WERI-Rb-1 (cell line): ENCODE measurements around the gene SUSD6.
"Not testable (repeated sequence)": the region's sequence is repeated elsewhere in the genome, so short reads cannot be mapped to it uniquely, and the experiment has no call there.

ENCODE experiments used
- DNase-seq: peaks from one replicate; pipeline ENCODE4 v3.0.0-alpha.2; 2020
- H3K27ac ChIP-seq: fragments of 250-450 bp; sonication (Bioruptor Pico); 2 replicates; pipeline ENCODE4 v1.5.1; 2020; ENCODE audit warnings: mild to moderate bottlenecking, moderate library complexity
- H3K27me3 ChIP-seq: fragments of 250-450 bp; sonication (Bioruptor Pico); 2 replicates; pipeline ENCODE4 v1.5.1; 2021; ENCODE audit warnings: mild to moderate bottlenecking, low read depth, moderate library complexity; ENCODE audit not compliant: insufficient read depth, severe bottlenecking
- H3K36me3 ChIP-seq: fragments of 250-450 bp; sonication (Bioruptor Pico); 2 replicates; pipeline ENCODE4 v1.5.1; 2020; ENCODE audit warnings: mild to moderate bottlenecking, moderate library complexity
- H3K4me3 ChIP-seq: 2 replicates; pipeline ENCODE4 v1.5.1; 2011; ENCODE audit warnings: low read depth, mild to moderate bottlenecking, control low read depth, low read length
- H3K9me3 ChIP-seq: fragments of 250-450 bp; sonication (Bioruptor Pico); 2 replicates; pipeline ENCODE4 v1.5.1; 2021; ENCODE audit warnings: mild to moderate bottlenecking, moderate library complexity; ENCODE audit not compliant: severe bottlenecking
- TF ChIP-seq, protein P1 (sequence below): IDR thresholded peaks from 2 replicates; pipeline ENCODE4 v1.5.1; 2011; ENCODE audit warnings: low read depth, mild to moderate bottlenecking, control low read depth, inconsistent platforms, low read length

The SUSD6 gene

DNA sequence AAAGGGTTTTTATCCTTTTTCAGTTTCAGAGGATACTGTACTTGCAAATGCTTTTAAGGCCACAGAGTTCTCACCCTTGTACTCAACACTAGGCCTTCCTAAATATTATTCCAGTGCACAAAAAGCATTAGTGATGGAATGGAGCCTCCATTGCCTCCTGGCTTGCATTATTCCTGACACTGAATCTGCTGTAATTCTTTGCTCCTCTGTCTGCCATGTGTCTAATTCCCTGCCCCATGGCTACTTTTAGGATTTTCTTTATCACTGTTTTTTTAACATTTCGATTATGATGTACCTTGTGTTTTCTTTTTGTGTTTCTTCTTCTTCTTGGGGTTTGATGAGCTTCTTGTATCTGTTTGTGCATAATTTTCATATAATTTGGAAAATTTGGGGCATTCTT lies 29.5 kb downstream of the SUSD6 start:
- TF ChIP-seq, protein P1, sequence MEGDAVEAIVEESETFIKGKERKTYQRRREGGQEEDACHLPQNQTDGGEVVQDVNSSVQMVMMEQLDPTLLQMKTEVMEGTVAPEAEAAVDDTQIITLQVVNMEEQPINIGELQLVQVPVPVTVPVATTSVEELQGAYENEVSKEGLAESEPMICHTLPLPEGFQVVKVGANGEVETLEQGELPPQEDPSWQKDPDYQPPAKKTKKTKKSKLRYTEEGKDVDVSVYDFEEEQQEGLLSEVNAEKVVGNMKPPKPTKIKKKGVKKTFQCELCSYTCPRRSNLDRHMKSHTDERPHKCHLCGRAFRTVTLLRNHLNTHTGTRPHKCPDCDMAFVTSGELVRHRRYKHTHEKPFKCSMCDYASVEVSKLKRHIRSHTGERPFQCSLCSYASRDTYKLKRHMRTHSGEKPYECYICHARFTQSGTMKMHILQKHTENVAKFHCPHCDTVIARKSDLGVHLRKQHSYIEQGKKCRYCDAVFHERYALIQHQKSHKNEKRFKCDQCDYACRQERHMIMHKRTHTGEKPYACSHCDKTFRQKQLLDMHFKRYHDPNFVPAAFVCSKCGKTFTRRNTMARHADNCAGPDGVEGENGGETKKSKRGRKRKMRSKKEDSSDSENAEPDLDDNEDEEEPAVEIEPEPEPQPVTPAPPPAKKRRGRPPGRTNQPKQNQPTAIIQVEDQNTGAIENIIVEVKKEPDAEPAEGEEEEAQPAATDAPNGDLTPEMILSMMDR: no peak
- Histone ChIP-seq H3K4me3 (no peak overlapping the region), H3K9me3 (peaks cover 18% of the 10 kb centered on the region), H3K36me3 (peaks cover 28% of the 10 kb centered on the region), H3K27me3 (no peaks in the 10 kb centered on the region), H3K27ac (no peak overlapping the region)
- DNase-seq: no peak

DNA sequence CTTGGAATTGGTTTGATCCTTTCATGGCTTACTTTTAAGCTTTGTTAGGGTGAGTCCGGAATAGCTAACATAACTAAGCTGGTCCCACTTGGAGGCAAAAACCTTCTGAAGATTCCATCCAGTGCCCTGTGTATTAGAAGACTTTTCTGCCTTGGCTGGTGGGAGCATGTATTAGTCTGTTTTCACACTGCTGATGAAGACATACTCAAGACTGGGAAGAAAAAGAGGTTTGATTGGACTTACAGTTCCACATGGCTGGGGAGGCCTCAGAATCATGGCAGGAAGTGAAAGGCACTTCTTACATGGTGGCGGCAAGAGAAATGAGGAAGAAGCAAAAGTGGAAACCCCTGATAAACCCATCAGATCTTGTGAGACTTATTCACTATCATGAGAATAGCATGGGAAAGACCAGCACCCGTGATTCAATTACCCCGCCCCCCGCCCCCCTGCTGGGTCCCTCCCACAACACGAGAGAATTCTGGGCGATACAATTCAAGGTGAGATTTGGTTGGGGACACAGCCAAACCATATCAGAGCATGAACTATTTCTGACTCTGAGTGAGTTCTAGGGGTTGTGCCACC lies 30.9 kb downstream of the SUSD6 start:
- not testable (repeated sequence) for H3K4me3 ChIP-seq, H3K27me3 ChIP-seq, DNase-seq, H3K27ac ChIP-seq
- Histone ChIP-seq H3K36me3 (peaks cover 24% of the 10 kb centered on the region), H3K9me3 (peaks cover 18% of the 10 kb centered on the region)

DNA sequence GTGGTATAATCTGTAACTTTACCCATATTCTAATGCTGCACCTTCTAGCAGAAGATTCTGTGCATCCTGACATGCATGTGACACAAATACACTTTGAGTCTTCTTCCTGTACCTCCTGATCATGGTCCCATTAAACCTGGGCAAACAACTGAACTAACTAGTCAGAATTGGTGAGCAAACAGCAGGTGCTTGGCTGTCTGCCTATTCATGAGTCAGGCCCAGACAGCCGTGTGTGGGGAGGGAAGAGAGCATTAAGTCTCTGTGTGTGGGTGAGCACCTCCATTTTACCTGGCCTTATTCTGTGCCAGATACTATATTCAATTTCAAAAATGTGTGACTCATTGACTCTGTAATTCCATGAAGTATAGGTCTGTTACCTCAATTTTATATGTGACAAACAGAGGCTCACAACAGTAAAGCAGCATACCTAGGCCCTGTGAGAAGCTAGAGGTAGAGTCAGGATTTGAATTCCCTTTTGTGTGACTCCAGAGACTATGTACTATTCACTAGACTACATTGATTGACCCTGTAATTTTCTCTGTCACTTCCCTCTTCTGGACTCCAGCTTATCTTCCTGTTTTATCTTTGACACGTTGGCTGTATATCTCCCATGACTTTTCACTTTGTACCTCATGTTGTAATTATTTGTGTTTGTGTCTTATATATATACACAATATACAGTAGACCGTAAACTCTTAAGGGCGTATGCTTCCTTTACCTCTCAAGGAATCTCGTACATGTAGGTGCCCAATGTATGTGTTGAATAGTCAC lies 32.2 kb downstream of the SUSD6 start:
- Histone ChIP-seq H3K27ac (no peak overlapping the region), H3K9me3 (peaks cover 18% of the 10 kb centered on the region), H3K36me3 (peaks cover 24% of the 10 kb centered on the region), H3K4me3 (no peak overlapping the region), H3K27me3 (no peaks in the 10 kb centered on the region)
- no peak for DNase-seq
- TF ChIP-seq, protein P1: no peak

DNA sequence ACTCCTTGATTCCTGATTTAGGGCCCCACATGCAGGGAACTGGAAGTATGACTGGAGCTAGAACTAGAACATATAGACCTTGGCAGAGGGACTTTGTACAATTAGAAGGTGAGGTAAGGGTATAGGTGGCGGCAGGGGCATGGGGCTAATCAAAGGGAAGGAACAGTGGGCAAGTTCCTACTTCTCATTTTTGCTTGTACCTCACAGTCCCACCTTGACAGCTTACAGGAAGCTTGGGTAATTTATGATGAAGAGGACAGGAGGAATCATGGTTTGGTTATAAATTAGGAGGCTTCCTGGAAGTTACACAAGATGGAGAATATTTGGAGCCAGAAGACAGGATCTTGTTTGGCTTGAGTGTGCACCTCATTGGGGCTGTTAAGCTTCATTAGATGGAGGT lies 33.4 kb downstream of the SUSD6 start:
- Histone ChIP-seq H3K9me3 (peaks cover 18% of the 10 kb centered on the region), H3K27ac (no peak overlapping the region), H3K27me3 (no peaks in the 10 kb centered on the region), H3K36me3 (peaks cover 24% of the 10 kb centered on the region), H3K4me3 (no peak overlapping the region)
- no peak for DNase-seq
- TF ChIP-seq, protein P1: no peak

DNA sequence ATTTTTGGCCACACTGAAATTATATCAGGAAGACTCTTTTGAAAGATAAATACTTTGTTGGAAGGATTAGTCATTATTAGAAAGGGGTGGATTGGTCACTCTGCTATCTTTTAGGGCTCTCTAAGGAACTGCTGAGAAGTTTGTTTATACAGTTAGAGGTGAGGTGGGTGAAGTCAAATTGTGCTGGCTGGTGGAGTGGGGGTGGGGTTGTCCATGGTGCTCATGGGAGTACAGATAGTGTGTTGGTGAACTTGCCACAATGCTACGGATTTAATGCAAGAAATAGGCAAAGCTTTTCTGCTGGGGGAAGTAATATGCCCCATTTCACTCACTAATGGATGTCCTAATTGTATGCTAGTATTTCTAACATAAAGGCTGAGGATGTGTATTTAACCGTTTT lies 35.8 kb downstream of the SUSD6 start:
- Histone ChIP-seq H3K27me3 (no peaks in the 10 kb centered on the region), H3K27ac (no peak overlapping the region), H3K9me3 (peaks cover 2% of the 10 kb centered on the region), H3K36me3 (peaks cover 11% of the 10 kb centered on the region), H3K4me3 (no peak overlapping the region)
- TF ChIP-seq, protein P1: no peak
- DNase-seq: no peak

DNA sequence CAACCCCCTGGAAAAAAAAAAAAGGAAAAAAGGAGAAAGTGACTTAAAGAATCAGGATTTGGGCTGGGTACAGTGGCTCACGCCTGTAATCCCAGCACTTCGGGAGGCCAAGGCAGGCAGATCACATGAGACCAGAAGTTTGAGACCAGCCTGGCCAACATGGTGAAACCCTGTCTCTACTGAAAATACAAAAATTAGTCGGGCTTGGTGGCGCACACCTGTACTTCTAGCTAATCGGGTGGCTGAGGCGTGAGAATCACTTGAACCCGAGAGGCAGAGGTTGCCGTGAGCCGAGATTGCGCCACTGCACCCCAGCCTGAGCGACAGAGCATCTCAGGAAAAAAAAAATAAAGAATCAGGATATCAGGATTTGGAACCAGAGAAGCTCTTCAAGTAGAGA lies 36.2 kb downstream of the SUSD6 start:
- not testable (repeated sequence) for DNase-seq, H3K27ac ChIP-seq, H3K4me3 ChIP-seq, H3K9me3 ChIP-seq, H3K27me3 ChIP-seq, H3K36me3 ChIP-seq
